Endothelial cell of umbilical vein (primary cell): ENCODE results near the gene AIRE.

Experiments used
- EZH2 ChIP-seq: IDR thresholded peaks from 2 replicates; pipeline ENCODE4 v1.6.1; 2012; ENCODE audit warnings: borderline replicate concordance, low read depth, mild to moderate bottlenecking, moderate library complexity, low read length, inconsistent platforms; ENCODE audit not compliant: severe bottlenecking
- FOS ChIP-seq: IDR thresholded peaks from 2 replicates; pipeline ENCODE4 v1.6.1; 2011; ENCODE audit warnings: mild to moderate bottlenecking, low read length, moderate library complexity, borderline replicate concordance; ENCODE audit not compliant: insufficient read depth
- GATA2 ChIP-seq: IDR thresholded peaks from 2 replicates; pipeline ENCODE4 v1.7.0; 2011; ENCODE audit warnings: low read depth, mild to moderate bottlenecking, moderate library complexity, mixed read lengths, low read length; ENCODE audit not compliant: insufficient read length, insufficient read depth
- JUN ChIP-seq: IDR thresholded peaks from 2 replicates; pipeline ENCODE4 v1.6.1; 2011; ENCODE audit warnings: borderline replicate concordance, low read depth; ENCODE audit not compliant: insufficient read length, insufficient read depth
- MYC ChIP-seq: IDR thresholded peaks from one replicate; pipeline ENCODE4 v1.6.1; 2011; ENCODE audit warnings: mild to moderate bottlenecking, low read depth, low read length
- POLR2A ChIP-seq: IDR thresholded peaks from 2 replicates; pipeline ENCODE4 v1.6.1; 2012; ENCODE audit warnings: low read depth, mild to moderate bottlenecking, control low read depth, low read length
- POLR2AphosphoS5 ChIP-seq: IDR thresholded peaks from 2 replicates; pipeline ENCODE4 v1.6.1; 2012; ENCODE audit warnings: low read depth, mild to moderate bottlenecking, control low read depth, low read length, moderate library complexity; ENCODE audit not compliant: insufficient read depth
- TF ChIP-seq, protein P1 (sequence below), 2 donors: IDR thresholded peaks; 1 replicate in 1 of 2; 2 replicates in 1 of 2; pipeline ENCODE4 v1.5.1; 2011; ENCODE audit warnings: low read length in 2 of 2, mild to moderate bottlenecking in 2 of 2, moderate library complexity in 2 of 2, control low read depth in 1 of 2, inconsistent platforms in 1 of 2, low read depth in 1 of 2; ENCODE audit not compliant: insufficient read depth in 1 of 2; ENCODE audit errors: extremely low read depth in 1 of 2
- TF ChIP-seq, protein P2 (sequence below): IDR thresholded peaks from 2 replicates; pipeline ENCODE4 v1.6.1; 2011; ENCODE audit not compliant: insufficient read depth, insufficient read length

DNA sequence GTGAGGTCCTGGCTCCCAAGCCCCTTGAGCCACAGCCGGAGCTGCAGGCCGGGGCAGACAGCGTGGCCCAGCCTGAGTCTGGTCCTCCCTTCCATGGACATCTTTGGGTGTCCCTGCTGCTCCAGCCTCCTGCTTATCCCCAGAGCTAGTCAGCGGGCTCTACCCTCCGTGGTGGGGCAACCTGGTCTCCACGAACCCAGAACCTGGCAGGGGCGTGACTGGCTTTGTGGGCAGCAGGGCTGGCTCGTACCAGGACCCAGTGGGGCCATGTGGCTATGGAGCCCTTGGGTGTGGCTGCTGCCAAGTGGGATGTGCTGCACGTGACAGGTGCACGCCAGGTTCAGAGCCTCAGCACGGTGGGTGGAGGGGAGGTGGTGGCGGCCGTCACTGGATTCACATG, 35.2 kb downstream of the AIRE start:
- TF ChIP-seq, protein P1, sequence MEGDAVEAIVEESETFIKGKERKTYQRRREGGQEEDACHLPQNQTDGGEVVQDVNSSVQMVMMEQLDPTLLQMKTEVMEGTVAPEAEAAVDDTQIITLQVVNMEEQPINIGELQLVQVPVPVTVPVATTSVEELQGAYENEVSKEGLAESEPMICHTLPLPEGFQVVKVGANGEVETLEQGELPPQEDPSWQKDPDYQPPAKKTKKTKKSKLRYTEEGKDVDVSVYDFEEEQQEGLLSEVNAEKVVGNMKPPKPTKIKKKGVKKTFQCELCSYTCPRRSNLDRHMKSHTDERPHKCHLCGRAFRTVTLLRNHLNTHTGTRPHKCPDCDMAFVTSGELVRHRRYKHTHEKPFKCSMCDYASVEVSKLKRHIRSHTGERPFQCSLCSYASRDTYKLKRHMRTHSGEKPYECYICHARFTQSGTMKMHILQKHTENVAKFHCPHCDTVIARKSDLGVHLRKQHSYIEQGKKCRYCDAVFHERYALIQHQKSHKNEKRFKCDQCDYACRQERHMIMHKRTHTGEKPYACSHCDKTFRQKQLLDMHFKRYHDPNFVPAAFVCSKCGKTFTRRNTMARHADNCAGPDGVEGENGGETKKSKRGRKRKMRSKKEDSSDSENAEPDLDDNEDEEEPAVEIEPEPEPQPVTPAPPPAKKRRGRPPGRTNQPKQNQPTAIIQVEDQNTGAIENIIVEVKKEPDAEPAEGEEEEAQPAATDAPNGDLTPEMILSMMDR (IDR thresholded peaks at IDR 0.05; ENCODE audit: extremely low read depth in 1 of 2, insufficient read depth in 1 of 2, low read depth in 1 of 2, low read length in 2 of 2) = no peak
- TF ChIP-seq EZH2 = no peak
- TF ChIP-seq POLR2A = no peak
- TF ChIP-seq MYC = no peak
- no peak for TF ChIP-seq FOS
- no peak for TF ChIP-seq JUN
- no peak for TF ChIP-seq POLR2AphosphoS5
- TF ChIP-seq, protein P2, sequence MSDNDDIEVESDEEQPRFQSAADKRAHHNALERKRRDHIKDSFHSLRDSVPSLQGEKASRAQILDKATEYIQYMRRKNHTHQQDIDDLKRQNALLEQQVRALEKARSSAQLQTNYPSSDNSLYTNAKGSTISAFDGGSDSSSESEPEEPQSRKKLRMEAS = no peak
- TF ChIP-seq GATA2 = no peak
